GM18873 (cell line): ENCODE data around the gene CPSF7.
"Not testable (repeated sequence)": the region's sequence is repeated elsewhere in the genome, so short reads cannot be mapped to it uniquely, and the experiment has no call there.

ENCODE experiments used
- ATAC-seq: cut with Tn5 transposase; IDR thresholded peaks from one replicate; pipeline ENCODE4 v1.9.1; 2021; ENCODE audit warnings: mild to moderate bottlenecking, moderate library complexity, moderate number of reproducible peaks; ENCODE audit not compliant: unreplicated experiment, low FRiP score

CPSF7 gene

DNA sequence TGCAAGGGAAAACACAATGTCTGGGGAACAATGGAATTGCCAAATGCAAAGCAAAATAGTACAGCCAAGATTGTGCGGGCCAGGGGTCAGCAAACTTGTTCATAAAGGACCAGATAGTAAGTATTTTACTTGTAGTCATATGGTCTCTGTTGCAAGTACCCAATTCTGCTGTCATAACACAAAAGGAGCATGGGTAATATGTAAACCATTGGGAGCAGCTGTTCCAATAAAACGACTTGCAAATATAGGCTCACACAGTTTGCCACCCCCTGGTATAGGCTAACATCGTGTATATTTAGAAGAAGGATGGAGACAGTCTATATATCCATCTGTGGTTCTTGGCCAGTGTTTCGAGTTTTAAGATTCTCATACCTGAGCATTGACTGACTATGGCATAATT lies 15.7 kb upstream of the CPSF7 start:
- ATAC-seq = no peak

DNA sequence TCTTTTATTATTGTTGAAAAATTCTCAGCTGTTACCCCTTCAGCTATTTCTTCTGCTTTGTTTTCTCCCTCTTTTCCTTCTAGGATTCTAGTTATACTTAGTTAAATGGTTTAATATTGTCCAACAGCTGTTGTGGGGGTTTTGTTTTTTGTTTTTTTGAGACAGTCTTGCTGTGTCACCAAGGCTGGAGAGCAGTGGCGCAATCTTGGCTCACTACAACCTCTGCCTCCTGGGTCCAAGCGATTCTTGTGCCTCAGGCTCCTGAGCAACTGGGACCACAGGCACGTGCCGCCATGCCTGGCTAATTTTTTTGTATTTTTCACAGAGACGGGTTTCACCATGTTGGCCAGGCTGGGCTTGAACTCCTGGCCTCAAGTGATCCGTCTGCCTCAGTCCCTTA lies 12.8 kb upstream of the CPSF7 start:
- no peak for ATAC-seq

DNA sequence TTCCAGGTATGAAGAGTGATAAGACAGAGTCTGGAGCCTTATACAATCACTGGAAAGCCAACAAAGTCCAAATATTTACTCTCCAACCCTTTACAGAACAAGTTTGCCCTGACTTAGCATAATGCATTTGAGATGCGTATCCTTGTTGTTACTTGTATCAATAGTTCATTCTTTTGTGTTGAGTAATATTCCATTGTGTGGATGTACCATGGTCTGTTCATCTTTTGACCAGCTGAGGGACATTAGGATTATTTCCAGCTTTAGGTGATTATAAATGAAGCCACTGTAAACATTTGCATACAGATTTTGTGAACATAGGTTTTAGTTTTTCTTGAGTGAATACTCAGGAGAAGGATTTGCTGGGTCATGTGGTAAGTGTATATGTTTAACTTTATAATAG lies 9.8 kb upstream of the CPSF7 start:
- ATAC-seq = no peak

DNA sequence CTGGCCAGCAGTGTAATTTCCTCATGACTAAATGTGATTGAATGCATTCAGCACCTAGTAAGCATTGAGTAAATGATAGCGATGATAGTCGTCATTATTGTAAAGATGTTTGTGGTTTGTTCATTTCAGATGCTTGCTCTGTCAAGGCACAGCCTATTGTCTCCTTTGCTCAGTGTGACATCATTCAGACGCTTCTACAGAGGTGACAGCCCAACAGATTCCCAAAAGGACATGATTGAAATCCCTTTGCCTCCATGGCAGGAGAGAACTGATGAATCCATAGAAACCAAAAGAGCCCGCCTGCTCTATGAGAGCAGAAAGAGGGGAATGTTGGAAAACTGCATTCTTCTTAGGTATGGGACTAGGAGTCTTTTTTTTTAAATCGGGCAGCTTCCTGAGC lies 7.7 kb upstream of the CPSF7 start:
- no peak for ATAC-seq

DNA sequence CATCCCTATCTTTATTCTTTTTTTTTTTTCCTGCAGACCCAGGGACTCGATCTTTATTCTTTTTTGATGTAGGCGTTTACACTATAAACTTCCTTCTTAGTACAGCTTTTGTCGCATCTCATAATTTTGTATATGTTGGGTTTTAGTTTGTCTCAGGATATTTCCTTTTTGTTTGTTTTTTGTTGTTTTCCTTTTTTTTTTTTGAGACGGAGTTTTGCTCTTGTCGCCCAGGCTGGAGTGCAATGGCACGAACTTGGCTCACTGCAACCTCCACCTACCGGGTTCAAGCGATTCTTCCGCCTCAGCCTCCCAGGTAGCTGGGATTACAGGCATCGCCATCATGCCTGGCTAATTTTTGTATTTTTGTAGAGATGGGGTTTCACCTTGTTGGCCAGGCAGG lies 1.1 kb upstream of the CPSF7 start:
- ATAC-seq = not testable (repeated sequence)

DNA sequence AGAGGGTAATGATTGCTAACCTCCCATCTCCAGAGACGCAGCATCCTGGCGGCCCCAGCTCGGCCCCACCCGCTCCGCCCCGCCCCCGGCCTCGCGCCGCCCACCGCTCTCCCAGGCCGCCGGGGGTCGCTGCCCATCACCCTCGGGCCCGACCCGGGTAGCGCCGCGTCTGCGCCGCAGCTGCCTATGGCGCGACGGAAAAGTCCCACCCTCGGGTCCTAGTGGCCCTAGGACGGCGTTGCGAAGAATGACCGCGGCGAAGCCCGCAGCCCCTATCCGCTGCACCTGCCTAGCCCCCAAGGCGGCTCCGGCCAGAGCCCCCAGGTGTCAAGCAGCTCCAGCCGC lies 457 bp downstream of the CPSF7 start:
- peak; percentile 34 for ATAC-seq

DNA sequence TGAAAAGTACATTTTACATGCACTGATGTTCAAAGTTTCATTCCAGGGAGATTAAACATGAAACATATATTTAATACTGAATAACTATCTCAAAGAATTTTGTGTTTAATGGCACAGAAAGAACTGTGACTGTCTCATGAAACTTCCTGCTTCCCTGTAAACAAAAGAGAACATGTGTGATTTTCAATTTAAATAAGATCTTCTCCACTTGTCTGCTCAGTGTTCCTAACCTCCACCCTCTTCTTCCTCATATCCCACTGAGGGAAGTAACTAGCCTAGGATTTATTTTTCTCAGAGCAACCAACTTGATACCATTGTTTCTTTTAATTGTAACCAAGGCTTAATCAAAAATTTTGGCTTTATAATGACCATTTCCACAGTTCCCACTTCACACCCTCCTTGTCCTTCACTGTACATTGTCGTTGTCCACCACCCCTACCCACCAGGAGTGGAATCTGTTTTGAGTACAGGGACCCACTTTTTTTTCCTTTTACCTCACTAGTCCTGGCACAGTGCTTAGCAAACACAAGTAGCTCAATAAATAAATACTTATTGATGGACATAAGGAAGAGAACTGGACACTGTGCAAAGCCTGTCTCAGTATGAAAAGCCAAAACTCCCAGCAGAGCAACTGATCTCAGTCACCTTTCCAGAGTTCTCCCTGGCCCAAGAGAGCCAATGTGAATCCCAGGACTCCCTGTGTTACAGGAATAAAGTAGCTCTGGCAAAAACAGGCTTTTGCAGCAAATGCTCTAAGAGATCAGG lies 4.2 kb downstream of the CPSF7 start:
- ATAC-seq = no peak

DNA sequence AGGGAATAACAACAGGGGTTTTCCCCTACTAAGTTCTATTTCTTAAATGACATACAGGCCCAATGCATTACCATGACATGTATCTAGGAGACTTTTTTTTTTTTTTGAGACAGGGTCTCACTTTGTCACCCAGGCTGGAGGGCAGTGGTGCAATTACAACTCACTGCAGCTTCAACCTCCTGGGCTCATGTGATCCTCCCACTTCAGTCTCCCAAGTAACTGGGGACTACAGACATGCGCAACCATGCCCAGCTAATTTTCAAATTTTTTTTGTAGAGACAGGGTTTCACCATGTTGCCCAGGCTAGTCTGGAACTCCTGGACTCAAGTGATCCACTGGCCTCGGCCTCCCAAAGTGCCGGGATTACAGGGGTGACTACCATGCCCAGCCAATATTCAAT lies 7.5 kb downstream of the CPSF7 start:
- ATAC-seq = no peak

DNA sequence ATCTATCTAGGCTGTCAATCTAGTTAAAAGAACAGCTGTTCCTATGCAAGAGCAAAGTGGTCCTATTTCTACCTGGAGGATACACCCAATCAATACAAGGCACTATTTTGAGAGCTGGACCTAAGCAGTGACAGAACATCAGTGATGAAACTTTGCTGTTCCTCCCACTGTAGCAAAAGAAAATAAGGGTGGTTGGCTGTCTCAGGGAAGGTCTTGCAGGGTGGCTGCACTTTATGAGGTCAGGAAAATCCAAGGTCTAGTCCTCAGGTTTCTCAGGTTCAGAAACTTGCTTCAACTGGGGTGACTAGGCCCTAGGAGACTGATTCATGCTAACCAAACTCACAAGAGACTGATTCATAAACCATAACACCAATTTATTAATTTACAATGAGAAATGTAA lies 11.6 kb downstream of the CPSF7 start:
- no peak for ATAC-seq

DNA sequence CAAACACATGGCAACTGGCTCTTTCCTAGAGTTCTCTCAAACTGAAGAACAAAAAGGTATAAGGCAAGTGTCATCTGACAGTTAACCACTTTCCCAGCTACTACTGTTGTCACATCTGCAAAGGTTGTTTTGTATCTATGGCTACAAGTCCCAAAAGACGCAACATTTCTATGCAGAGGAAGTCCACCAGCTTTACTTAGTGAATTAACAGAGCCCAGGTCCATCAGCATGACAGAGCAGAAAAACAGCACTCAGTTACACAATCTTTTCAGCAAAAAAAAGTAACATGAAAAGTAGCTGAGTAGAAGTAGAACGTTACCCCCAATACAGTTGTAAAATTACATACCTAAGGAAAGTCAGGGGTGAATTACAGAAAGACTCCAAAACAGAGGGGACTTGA lies 12.1 kb downstream of the CPSF7 start:
- ATAC-seq = no peak

DNA sequence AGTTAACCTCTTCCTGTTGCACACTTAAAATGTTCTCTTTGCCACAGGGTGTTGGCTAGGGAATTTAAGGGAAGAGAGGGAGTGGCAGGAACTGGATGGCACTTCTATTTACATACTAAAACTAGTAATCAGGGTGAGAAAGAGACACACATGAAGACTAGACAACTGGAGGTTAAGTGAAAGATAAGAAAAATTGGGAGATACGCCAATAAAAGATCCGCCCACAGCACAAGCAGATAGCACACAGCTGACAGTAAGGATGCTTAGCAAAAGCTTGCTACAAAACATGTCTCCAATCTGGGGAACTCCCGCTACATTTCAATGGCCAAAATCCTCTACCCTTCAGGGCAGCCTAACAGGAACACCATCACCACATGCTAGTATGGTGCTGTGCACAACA lies 12.8 kb downstream of the CPSF7 start:
- ATAC-seq = no peak

DNA sequence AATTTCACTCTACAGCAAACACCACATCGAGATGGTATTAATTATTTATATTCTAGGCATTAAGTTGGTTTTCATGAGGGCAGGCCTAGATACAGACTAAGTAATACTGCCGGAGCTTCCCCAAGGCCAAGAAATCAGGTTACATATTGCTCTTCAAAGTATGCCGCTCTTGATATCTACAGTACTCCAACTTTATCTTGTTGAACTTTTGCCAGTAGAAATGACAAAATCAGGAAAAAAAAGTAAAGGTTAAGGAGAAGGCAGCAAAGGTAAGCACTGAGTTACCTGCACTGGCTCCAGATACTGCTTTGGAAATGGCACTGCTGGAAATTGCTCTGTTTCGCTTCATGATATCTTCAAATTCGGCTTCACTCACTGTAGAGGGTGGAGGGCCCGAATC lies 14.4 kb downstream of the CPSF7 start:
- ATAC-seq = no peak

DNA sequence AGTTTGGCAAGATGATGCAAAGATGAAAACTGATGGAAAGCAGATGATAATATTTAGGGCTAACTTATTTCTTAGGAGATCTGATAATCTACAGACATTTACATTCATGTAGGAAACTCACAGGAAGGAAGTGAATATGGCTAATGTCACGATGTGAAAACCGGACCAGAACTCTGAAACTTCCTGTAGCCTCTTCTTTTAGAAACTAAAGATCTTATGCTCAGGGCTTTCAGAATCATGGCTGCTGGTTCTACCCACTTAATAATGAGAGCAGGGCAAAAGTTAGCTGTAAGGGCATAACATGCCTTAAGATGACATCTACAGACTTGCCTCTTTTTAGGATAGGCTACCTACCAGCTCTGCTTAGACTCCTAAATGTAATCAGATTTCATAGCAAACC lies 15.2 kb downstream of the CPSF7 start:
- no peak for ATAC-seq

DNA sequence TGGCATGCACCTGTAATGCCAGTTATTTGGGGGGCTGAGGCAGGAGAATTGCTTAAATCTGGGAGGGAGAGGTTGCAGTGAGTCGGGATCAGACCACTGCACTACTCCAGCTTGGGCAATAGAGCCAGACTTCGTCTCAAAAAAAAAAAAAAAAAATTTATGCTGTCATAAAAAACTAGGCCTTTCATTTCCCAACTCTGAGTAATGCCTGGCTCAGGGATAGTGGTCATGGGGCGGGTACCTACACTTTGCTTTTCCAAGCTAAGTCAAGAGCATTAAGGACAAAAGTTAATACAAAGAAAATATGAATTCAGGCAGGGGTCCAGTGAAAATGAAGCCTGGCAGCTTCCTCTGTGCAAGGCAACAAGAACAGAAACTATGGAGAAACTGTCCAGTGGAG lies 16.3 kb downstream of the CPSF7 start:
- no peak for ATAC-seq

DNA sequence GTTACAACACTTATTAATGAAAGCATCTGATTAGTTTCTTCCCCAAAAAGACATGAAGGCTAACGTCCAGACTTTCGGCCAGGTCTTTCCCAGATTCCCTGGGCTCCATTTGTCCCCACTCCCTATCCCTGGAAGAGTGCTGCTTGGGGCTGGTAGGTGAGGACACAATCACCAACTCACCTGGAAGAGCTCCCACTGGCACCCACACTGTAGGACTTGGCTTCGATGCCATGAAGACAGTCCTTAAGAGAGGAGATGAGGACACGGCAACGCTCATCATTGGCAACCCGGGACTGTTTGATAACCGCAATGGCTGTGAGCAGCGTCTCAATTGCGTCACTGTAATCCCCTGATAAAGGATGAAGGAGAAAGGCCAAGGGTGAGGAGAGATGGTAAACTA lies 18.2 kb downstream of the CPSF7 start:
- ATAC-seq = no peak

DNA sequence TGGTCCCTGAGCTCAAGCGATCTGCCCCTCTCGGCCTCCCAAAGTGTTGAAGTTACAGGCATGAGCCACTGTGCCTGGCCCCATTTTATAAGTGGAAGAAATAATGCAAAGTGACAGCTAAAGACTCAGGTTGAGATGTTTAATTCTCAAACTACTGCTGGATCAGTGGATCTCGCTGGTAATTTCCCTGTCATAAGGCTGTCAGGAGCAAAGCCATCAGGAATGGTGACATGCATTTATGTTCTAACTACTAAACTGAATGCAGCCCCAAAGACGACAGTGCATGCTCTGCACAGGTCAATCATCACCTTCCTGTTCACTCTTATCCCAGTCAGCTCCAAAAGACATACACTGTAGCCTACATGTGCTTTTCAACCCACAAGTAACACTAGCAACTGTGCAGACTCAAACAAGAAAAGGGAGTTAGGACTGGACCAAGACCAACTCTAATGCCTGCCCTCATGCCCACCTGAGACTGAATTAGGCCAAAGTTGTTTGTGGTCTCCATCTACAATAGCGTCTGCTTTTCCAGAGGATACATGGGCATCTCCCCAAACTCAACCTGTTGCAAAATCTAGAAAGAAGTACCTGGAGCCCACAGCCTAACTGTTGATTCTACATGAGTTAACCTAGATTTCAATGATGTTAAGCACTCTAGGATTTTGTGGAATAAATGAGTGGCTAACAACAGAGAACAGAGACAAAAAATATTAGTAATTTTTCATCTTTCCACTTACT lies 22.6 kb downstream of the CPSF7 start:
- no peak for ATAC-seq

DNA sequence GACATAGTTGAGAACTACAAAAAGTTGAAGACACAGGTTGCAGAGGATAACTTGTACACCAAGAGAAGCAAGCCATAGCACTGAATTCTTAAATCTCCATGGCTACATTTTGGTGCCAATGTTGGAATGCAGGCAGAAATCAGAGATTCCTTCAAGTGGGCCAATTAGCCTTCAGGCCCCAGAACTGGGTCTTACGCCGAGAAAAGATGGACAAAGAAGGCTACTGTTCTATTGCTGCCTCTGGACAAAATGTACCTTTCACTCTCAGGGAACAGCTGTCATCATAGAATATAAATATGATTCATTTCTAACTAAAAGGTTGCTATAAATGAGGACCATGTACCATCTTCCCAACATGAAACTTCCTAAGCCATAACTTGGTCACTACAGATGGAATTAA lies 23.7 kb downstream of the CPSF7 start:
- ATAC-seq = no peak

DNA sequence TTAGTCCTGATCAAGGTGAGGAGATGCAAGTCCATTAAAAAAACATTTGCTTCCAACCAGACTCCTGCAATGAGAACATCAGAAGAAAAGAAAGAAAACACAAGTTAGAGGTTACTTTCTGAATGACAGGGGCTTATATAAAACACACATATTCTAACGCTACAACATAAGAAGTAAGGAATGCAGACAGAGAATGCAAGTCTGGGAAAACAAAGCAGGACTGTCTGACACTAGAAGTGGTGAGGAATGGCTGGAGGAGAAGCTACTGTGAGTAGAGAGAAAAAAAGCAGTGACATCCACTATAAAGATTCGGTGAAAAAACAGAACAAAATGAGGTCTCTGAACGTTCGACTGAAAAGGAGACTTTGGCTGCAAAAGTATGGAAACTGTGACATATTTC lies 25.1 kb downstream of the CPSF7 start:
- ATAC-seq = no peak

DNA sequence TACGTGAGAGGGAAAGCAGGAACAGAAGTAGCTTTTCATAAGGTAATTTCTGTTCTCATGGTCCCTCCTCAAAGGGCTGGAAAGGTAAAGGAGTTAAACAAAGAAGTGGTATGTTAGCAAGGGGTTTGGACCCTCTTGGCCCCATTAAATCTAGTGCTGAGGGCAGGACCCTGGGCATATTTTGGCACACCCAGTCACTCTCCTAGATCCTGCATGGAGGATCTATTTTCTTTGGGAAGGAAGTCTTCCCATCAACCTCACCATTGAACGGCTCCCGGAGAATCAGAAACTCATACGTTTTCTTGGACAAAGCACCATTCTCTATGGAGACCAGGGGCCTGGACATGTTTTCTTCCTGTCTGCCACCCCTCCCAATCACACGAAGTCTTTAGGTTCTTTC lies 25.7 kb downstream of the CPSF7 start:
- ATAC-seq = no peak

DNA sequence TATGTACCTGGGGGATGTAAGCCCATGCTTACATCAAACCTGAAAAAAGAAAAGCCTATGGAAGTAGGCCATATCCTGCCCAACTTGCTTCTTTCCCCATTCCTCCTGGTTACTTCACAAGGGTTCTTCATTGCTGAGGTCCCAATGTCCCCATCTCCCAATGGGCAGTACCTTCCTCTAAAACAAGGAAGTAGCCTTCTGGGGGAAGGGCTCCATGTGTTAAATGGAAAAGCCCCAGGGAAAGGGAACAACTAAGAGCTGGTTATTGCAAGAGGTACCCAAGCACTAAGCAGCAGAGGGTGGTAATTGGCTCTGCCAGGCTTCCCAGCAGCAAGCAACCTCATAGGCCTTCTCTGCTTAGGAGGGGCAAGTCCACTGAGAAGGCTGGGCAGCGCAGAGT lies 26.1 kb downstream of the CPSF7 start:
- ATAC-seq = no peak

DNA sequence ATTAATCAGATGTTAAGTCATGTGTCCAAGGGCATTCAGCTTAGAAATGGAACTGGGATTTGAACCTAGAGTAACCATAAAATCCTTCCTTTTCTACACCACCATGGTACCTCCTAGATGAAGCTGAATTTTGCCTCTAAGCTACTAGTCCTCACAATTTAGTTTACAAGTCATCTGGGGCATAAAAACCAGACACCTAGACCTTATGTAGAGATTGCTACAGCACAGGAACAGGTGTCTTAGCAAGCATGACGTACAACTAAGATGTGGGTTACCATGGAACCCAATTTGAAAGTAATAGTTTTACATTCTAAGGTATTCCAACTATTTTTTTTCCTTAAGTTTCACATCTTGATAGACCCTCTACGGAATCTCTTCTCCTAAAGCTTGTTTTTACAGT lies 28.2 kb downstream of the CPSF7 start:
- no peak for ATAC-seq

DNA sequence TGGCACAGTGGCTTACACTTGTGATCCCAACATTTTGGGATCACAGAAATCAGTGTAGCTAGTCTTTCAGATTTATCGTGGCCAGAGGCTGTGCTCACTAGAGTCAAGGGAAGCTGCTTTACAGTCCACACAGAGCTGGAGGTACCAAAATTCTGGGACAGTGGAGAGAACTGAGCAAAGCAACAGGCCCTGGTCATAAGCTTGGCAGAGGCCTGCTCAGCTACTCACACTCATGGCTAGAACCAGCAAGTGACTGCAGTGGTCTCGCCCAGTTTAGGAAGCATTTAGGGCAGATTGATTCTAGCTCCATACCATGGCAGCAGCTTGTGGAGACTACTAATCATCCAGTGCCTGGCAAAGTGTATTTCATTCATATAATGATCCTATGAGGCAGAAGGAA lies 28.6 kb downstream of the CPSF7 start:
- ATAC-seq = no peak
